Coronary artery (tissue), 2 donors: ENCODE results near the gene LRRFIP1.
"Not testable (repeated sequence)": the region's sequence is repeated elsewhere in the genome, so short reads cannot be mapped to it uniquely, and the experiment has no call there.

Source experiments
- DNase-seq: peaks from one replicate; pipeline ENCODE4 v3.0.0-alpha.2; 2017; ENCODE audit warnings: low spot score
- H3K27ac ChIP-seq, 2 donors: fragments of 200-600 bp; sonication (generic); one replicate each; pipeline ENCODE4 v1.5.1; 2016 to 2019
- H3K4me3 ChIP-seq: fragments of 200-600 bp; sonication (generic); 2 replicates; pipeline ENCODE4 v1.5.1; 2016; ENCODE audit warnings: mild to moderate bottlenecking, moderate library complexity
- TF ChIP-seq, protein P1 (sequence below): fragments of 200-600 bp; sonication (generic); IDR thresholded peaks from one replicate; pipeline ENCODE4 v1.5.1; 2019; ENCODE audit warnings: antibody characterized with exemption

The LRRFIP1 gene

GRCh38 chr2:237682856-237683670 lies 55.7 kb downstream of the LRRFIP1 start:
- DNase-seq = no peak
- no peak overlapping the region for H3K4me3 ChIP-seq
- H3K27ac ChIP-seq = peak overlapping the region; percentile 16 to 47
- TF ChIP-seq, protein P1, sequence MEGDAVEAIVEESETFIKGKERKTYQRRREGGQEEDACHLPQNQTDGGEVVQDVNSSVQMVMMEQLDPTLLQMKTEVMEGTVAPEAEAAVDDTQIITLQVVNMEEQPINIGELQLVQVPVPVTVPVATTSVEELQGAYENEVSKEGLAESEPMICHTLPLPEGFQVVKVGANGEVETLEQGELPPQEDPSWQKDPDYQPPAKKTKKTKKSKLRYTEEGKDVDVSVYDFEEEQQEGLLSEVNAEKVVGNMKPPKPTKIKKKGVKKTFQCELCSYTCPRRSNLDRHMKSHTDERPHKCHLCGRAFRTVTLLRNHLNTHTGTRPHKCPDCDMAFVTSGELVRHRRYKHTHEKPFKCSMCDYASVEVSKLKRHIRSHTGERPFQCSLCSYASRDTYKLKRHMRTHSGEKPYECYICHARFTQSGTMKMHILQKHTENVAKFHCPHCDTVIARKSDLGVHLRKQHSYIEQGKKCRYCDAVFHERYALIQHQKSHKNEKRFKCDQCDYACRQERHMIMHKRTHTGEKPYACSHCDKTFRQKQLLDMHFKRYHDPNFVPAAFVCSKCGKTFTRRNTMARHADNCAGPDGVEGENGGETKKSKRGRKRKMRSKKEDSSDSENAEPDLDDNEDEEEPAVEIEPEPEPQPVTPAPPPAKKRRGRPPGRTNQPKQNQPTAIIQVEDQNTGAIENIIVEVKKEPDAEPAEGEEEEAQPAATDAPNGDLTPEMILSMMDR = no peak

DNA sequence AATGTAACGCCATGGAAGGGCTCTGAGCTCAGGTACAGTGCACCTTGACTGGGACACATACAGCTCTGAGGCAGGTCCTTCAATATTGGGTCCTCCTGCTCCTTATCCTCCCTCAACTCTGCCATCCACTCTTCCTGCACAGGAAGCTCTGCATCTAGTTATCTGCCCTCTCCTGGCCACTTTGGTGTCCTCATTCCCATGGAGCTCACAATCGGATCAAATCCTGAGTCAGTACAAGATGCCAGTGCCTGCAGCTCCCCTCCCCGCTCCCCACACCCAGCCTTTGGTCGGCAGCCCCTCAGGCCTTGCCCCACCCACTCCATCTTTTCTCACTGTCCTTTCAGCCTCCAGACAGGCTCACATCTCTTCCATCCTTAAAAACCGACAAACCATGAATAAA lies 58.0 kb downstream of the LRRFIP1 start:
- TF ChIP-seq, protein P1 = no peak
- no peak for DNase-seq
- Histone ChIP-seq H3K27ac (peak overlapping the region; percentile 32 to 85), H3K4me3 (no peak overlapping the region)

- DNase-seq = no peak
- H3K4me3 ChIP-seq = no peak overlapping the region
- TF ChIP-seq, protein P1 = no peak
- peak overlapping the region; percentile 85 to 97 for H3K27ac ChIP-seq
Measured at GRCh38 chr2:237686659-237687136, 59.3 kb downstream of the LRRFIP1 start.

- DNase-seq = no peak
- peak overlapping the region; percentile 85 to 97 for H3K27ac ChIP-seq
- peak overlapping the region; percentile 39 for H3K4me3 ChIP-seq
- TF ChIP-seq, protein P1 = no peak
Measured at GRCh38 chr2:237688081-237688480, 60.7 kb downstream of the LRRFIP1 start.

GRCh38 chr2:237688541-237688940 lies 61.2 kb downstream of the LRRFIP1 start:
- Histone ChIP-seq H3K4me3 (peak overlapping the region; percentile 10), H3K27ac (peak overlapping the region; percentile 85 to 97)
- DNase-seq = not testable (repeated sequence)

GRCh38 chr2:237689336-237690131 lies 62.1 kb downstream of the LRRFIP1 start:
- TF ChIP-seq, protein P1 = no peak
- no peak for DNase-seq

More at GRCh38 chr2:237689336-237690131, 62.1 kb downstream of the LRRFIP1 start:
- Histone ChIP-seq H3K27ac (peak overlapping the region; percentile 85 to 97), H3K4me3 (no peak overlapping the region)
